ENCODE data around the gene GPR180. TPM values are rescaled to one million over a fixed set of nuclear protein-coding genes. Genes with fewer than 3 reads are reported as not detected.

Gene GPR180
- polyA plus RNA-seq, 1 donor: 5.6 TPM

GRCh38 chr13:94561126-94561525, 40.5 kb upstream of the GPR180 start:
- Histone ChIP-seq H3K27ac (ENCODE audit: low read length) (no peak overlapping the region), H3K4me1 (ENCODE audit: control insufficient read depth, insufficient read depth, low read length) (no peaks in the 10 kb centered on the region), H3K27me3 (ENCODE audit: control insufficient read depth, insufficient read depth, low read length) (no peaks in the 10 kb centered on the region), H3K36me3 (ENCODE audit: control insufficient read depth, insufficient read depth, low read length) (peaks cover 2% of the 10 kb centered on the region), H3K9me3 (ENCODE audit: control insufficient read depth, low read depth, low read length) (no peaks in the 10 kb centered on the region), H3K4me3 (ENCODE audit: low read length) (no peak overlapping the region)
- DNase-seq: no peak
- 100% methylated on average over 1 of the region's 3 CpGs for WGBS (ENCODE audit: insufficient coverage, low lambda C conversion rate)

GRCh38 chr13:94567581-94567980, 34.1 kb upstream of the GPR180 start:
- Histone ChIP-seq H3K4me3 (ENCODE audit: low read length) (no peak overlapping the region), H3K4me1 (ENCODE audit: control insufficient read depth, insufficient read depth, low read length) (no peaks in the 10 kb centered on the region), H3K27ac (ENCODE audit: low read length) (no peak overlapping the region), H3K9me3 (ENCODE audit: control insufficient read depth, low read depth, low read length) (no peaks in the 10 kb centered on the region), H3K27me3 (ENCODE audit: control insufficient read depth, insufficient read depth, low read length) (no peaks in the 10 kb centered on the region), H3K36me3 (ENCODE audit: control insufficient read depth, insufficient read depth, low read length) (peaks cover 28% of the 10 kb centered on the region)
- no CpG with 5 or more reads among the region's 3 CpGs for WGBS (ENCODE audit: insufficient coverage, low lambda C conversion rate)
- DNase-seq: no peak

DNA sequence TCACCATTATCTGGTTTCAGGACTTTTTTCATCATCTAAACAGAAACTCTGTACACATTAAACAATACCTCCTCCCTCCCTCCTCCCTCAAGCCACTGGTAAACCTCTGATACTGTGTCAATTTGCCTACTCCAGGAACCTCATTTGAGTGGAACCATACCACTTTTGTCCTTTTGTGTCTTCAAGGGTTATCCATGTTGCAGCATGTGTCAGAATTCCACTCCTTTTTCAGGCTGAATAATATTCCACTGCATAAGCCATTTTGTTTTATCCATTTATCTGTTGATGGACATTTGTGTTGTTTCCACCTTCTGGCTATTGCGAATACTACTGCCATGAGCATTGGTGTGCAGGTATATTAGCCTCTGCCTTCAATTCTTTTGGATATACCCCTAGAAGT, 33.2 kb upstream of the GPR180 start:
- Histone ChIP-seq H3K36me3 (ENCODE audit: control insufficient read depth, insufficient read depth, low read length) (peaks cover 35% of the 10 kb centered on the region), H3K9me3 (ENCODE audit: control insufficient read depth, low read depth, low read length) (no peaks in the 10 kb centered on the region), H3K4me1 (ENCODE audit: control insufficient read depth, insufficient read depth, low read length) (no peaks in the 10 kb centered on the region), H3K4me3 (ENCODE audit: low read length) (no peak overlapping the region), H3K27ac (ENCODE audit: low read length) (no peak overlapping the region), H3K27me3 (ENCODE audit: control insufficient read depth, insufficient read depth, low read length) (no peaks in the 10 kb centered on the region)
- WGBS (ENCODE audit: insufficient coverage, low lambda C conversion rate): 100% methylated on average over 1 of the region's 1 CpG
- no peak for DNase-seq

DNA sequence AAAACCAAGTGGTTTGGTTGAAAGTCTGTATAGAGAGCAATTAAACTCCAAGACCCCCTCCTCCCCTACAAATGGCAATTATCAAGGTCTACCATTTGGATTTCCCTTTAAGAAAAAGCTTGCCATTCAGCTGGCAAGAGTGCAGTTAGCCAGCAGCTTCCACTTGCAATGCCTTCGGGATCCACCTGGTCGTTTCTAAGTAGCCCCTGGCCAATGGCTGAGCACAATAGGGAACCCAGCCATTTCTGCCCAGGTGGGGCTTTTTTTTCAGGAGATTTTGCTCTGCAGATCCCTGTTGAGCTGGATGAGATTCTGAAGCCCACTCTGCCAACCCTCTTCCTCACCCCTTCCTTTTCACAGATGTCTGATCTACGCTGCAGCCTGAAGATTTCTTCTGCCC, 32.0 kb upstream of the GPR180 start:
- no peak overlapping the region for H3K4me3 ChIP-seq (ENCODE audit: low read length)
- no peak for DNase-seq
- H3K9me3 ChIP-seq (ENCODE audit: control insufficient read depth, low read depth, low read length): no peaks in the 10 kb centered on the region
- no peak overlapping the region for H3K27ac ChIP-seq (ENCODE audit: low read length)
- peaks cover 44% of the 10 kb centered on the region for H3K36me3 ChIP-seq (ENCODE audit: control insufficient read depth, insufficient read depth, low read length)
- 100% methylated on average over 1 of the region's 3 CpGs for WGBS (ENCODE audit: insufficient coverage, low lambda C conversion rate)
- no peaks in the 10 kb centered on the region for H3K27me3 ChIP-seq (ENCODE audit: control insufficient read depth, insufficient read depth, low read length)
- no peaks in the 10 kb centered on the region for H3K4me1 ChIP-seq (ENCODE audit: control insufficient read depth, insufficient read depth, low read length)

GRCh38 chr13:94579063-94579462, 22.6 kb upstream of the GPR180 start:
- WGBS (ENCODE audit: insufficient coverage, low lambda C conversion rate): 100% methylated on average over 1 of the region's 1 CpG
- Histone ChIP-seq H3K9me3 (ENCODE audit: control insufficient read depth, low read depth, low read length) (no peaks in the 10 kb centered on the region), H3K27ac (ENCODE audit: low read length) (no peak overlapping the region), H3K36me3 (ENCODE audit: control insufficient read depth, insufficient read depth, low read length) (peaks cover 59% of the 10 kb centered on the region), H3K4me3 (ENCODE audit: low read length) (no peak overlapping the region), H3K4me1 (ENCODE audit: control insufficient read depth, insufficient read depth, low read length) (no peaks in the 10 kb centered on the region), H3K27me3 (ENCODE audit: control insufficient read depth, insufficient read depth, low read length) (no peaks in the 10 kb centered on the region)
- DNase-seq: no peak

GRCh38 chr13:94583926-94584325, 17.7 kb upstream of the GPR180 start:
- H3K36me3 ChIP-seq (ENCODE audit: control insufficient read depth, insufficient read depth, low read length): peaks cover 47% of the 10 kb centered on the region
- no peak overlapping the region for H3K4me3 ChIP-seq (ENCODE audit: low read length)
- H3K27me3 ChIP-seq (ENCODE audit: control insufficient read depth, insufficient read depth, low read length): no peaks in the 10 kb centered on the region
- H3K4me1 ChIP-seq (ENCODE audit: control insufficient read depth, insufficient read depth, low read length): no peaks in the 10 kb centered on the region
- WGBS (ENCODE audit: insufficient coverage, low lambda C conversion rate): no CpG with 5 or more reads among the region's 1 CpG
- H3K27ac ChIP-seq (ENCODE audit: low read length): no peak overlapping the region
- no peaks in the 10 kb centered on the region for H3K9me3 ChIP-seq (ENCODE audit: control insufficient read depth, low read depth, low read length)
- DNase-seq: no peak

DNA sequence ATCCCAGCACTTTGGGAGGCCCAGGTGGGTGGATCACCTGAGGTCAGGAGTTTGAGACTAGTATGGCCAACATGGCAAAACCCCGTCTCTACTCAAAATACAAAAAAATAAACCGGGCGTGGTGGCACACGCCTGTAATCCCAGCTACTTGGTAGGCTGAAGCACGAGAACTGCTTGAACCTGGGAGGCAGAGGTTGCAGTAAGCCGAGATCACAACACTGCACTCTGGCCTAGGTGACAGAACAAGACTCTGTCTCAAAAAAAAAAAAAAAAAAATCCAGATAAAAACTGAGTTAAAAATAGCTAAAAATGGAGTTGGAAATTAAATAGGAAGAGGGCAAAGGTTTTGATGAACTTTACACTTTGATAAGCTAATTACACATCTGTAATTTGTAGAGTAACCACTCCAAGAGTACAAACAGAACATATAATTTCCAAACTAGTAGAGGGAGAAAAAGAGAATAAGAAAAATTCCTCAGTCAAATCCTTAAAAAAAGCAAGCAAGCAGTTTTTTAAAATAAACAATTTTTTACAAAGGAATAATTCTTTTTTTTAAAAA, 16.0 kb upstream of the GPR180 start:
- Histone ChIP-seq H3K27ac (ENCODE audit: low read length) (no peak overlapping the region), H3K36me3 (ENCODE audit: control insufficient read depth, insufficient read depth, low read length) (peaks cover 41% of the 10 kb centered on the region), H3K9me3 (ENCODE audit: control insufficient read depth, low read depth, low read length) (no peaks in the 10 kb centered on the region), H3K4me3 (ENCODE audit: low read length) (no peak overlapping the region), H3K4me1 (ENCODE audit: control insufficient read depth, insufficient read depth, low read length) (no peaks in the 10 kb centered on the region), H3K27me3 (ENCODE audit: control insufficient read depth, insufficient read depth, low read length) (no peaks in the 10 kb centered on the region)
- 29% methylated on average over 1 of the region's 6 CpGs for WGBS (ENCODE audit: insufficient coverage, low lambda C conversion rate)
- DNase-seq: peak in 1 of 2 donors; percentile 20

DNA sequence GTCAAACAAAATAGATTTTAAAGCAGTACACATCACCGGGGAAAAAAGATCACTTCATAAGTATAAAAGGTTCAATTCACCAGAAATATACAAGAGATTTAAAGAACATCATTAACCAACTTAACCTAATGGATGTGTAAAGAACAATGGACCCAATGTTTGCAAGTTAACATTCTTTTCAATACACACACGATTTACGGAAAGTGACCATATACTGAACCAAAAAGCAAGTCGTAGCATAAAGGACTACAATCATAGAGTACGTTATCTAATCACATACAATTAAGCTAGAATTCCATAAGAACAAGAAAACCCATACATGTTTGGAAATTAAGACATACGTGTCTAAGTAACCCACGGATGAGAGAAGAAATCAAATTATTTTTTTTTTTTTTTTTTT, 15.3 kb upstream of the GPR180 start:
- no peaks in the 10 kb centered on the region for H3K9me3 ChIP-seq (ENCODE audit: control insufficient read depth, low read depth, low read length)
- peaks cover 43% of the 10 kb centered on the region for H3K36me3 ChIP-seq (ENCODE audit: control insufficient read depth, insufficient read depth, low read length)
- 87% methylated on average over 4 of the region's 7 CpGs for WGBS (ENCODE audit: insufficient coverage, low lambda C conversion rate)
- H3K4me3 ChIP-seq (ENCODE audit: low read length): no peak overlapping the region
- H3K27ac ChIP-seq (ENCODE audit: low read length): no peak overlapping the region
- no peak for DNase-seq
- H3K27me3 ChIP-seq (ENCODE audit: control insufficient read depth, insufficient read depth, low read length): no peaks in the 10 kb centered on the region
- no peaks in the 10 kb centered on the region for H3K4me1 ChIP-seq (ENCODE audit: control insufficient read depth, insufficient read depth, low read length)

DNA sequence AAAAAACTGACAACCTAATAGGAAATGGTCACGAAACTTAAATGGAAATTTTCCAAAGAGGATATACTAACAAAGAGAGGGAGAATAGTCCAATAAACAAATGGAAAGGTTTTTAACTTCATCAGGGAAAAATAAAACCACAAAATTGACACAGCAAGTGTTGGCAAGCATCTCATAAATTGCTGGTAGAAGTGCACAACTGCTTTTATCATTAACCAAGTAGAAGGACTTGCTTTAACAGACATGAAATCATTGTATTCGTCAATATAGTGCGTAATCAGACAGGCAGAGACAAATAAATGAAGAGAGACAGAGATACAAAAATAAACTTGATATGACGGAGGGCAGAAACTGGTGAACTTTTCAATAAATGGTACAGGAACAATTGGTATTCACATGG, 13.1 kb upstream of the GPR180 start:
- no peak for DNase-seq
- Histone ChIP-seq H3K27me3 (ENCODE audit: control insufficient read depth, insufficient read depth, low read length) (no peaks in the 10 kb centered on the region), H3K9me3 (ENCODE audit: control insufficient read depth, low read depth, low read length) (no peaks in the 10 kb centered on the region), H3K36me3 (ENCODE audit: control insufficient read depth, insufficient read depth, low read length) (peaks cover 38% of the 10 kb centered on the region), H3K27ac (ENCODE audit: low read length) (no peak overlapping the region), H3K4me1 (ENCODE audit: control insufficient read depth, insufficient read depth, low read length) (no peaks in the 10 kb centered on the region), H3K4me3 (ENCODE audit: low read length) (no peak overlapping the region)
- WGBS (ENCODE audit: insufficient coverage, low lambda C conversion rate): 89% methylated on average over 3 of the region's 4 CpGs

- H3K4me3 ChIP-seq (ENCODE audit: low read length): no peak overlapping the region
- no CpG with 5 or more reads among the region's 3 CpGs for WGBS (ENCODE audit: insufficient coverage, low lambda C conversion rate)
- H3K9me3 ChIP-seq (ENCODE audit: control insufficient read depth, low read depth, low read length): no peaks in the 10 kb centered on the region
- no peak for DNase-seq
- H3K27me3 ChIP-seq (ENCODE audit: control insufficient read depth, insufficient read depth, low read length): no peaks in the 10 kb centered on the region
- peaks cover 25% of the 10 kb centered on the region for H3K36me3 ChIP-seq (ENCODE audit: control insufficient read depth, insufficient read depth, low read length)
- no peak overlapping the region for H3K27ac ChIP-seq (ENCODE audit: low read length)
- peaks cover 10% of the 10 kb centered on the region for H3K4me1 ChIP-seq (ENCODE audit: control insufficient read depth, insufficient read depth, low read length)
Measured at GRCh38 chr13:94590744-94591143, 10.9 kb upstream of the GPR180 start.
